Stimulated activated naive B cell treated with anti-CD40 and anti-IgM and Interleukin-4, amounts not matched to agents 10 μg/mL and 1 μg/mL and 100 μg/mL, for 72 hours (primary cell): ENCODE data around the gene CCDC158.

Source experiments
- ATAC-seq, 2 donors: fragments of 150-1000 bp; cut with Tn5 transposase; replicated peaks; 2 replicates each; pipeline ENCODE4 v1.10.0; 2021; ENCODE audit warnings: moderate library complexity in 1 of 2
- DNase-seq: peaks from one replicate; pipeline ENCODE4 v3.0.0; 2021
- H3K27ac Mint-ChIP-seq: one replicate; pipeline ENCODE4 v1.8.0; 2022; ENCODE audit warnings: mild to moderate bottlenecking, mixed read lengths
- H3K27me3 Mint-ChIP-seq, 2 donors: one replicate each; pipeline ENCODE4 v1.8.0; 2022; ENCODE audit warnings: mixed read lengths in 2 of 2
- H3K36me3 Mint-ChIP-seq, 2 donors: one replicate each; pipeline ENCODE4 v1.8.0; 2022; ENCODE audit warnings: mixed read lengths in 2 of 2, mild to moderate bottlenecking in 1 of 2
- H3K4me1 Mint-ChIP-seq, 2 donors: one replicate each; pipeline ENCODE4 v1.8.0; 2022; ENCODE audit warnings: mixed read lengths in 2 of 2, mild to moderate bottlenecking in 1 of 2
- H3K4me3 Mint-ChIP-seq, 2 donors: one replicate each; pipeline ENCODE4 v1.8.0; 2022; ENCODE audit warnings: mild to moderate bottlenecking in 2 of 2, mixed read lengths in 2 of 2, moderate library complexity in 1 of 2
- H3K9me3 Mint-ChIP-seq, 2 donors: one replicate each; pipeline ENCODE4 v1.8.0; 2022; ENCODE audit warnings: mixed read lengths in 2 of 2, mild to moderate bottlenecking in 1 of 2

The CCDC158 gene

DNA sequence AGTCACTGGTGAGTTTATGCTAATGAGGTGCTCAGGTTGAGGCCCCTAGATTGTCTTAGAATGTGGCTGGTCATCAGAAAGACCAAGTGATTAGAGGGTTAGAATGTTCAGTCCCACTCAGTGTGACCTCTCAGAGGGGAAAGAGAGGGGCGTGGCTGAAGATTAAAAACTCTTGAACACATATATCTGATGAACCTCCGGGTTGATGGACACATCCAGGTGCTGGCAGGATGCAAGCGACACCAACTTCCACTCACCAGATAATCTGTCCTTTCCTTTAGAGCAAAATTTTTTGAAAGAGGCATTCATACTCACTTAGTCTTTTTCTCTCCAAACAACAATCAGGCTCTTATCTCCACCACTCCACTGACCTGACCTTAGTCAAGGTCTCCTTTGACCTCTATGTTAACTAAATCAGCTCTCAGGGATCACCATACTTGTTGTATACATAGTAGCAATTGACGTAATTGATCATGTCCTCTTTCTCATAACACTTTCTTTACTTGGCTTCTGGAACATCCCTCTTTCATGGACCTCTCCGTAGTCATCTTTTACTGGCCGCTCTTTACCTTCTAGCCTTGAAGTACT, 155.2 kb downstream of the CCDC158 start:
- Mint-ChIP-seq H3K27ac (no peak overlapping the region), H3K36me3 (no peaks in the 10 kb centered on the region), H3K9me3 (no peaks in the 10 kb centered on the region), H3K27me3 (peaks cover 7 to 9% of the 10 kb centered on the region in 2 donors), H3K4me1 (no peaks in the 10 kb centered on the region), H3K4me3 (no peak overlapping the region)
- ATAC-seq: no peak
- no peak for DNase-seq
